GM11168 (cell line): Measurements from ENCODE around the gene FCN1.

Experiments
- in situ Hi-C: fragments of 300-500 bp; cut with MboI; formaldehyde crosslinking; loops from one replicate; pipeline ENCODE4 v1.12.0; 2022; ENCODE audit warnings: low sequenced_read_pairs; ENCODE audit not compliant: unreplicated experiment

FCN1 gene

GRCh38 chr9:134955156-134955555 lies 37.4 kb upstream of the FCN1 start:
- in situ Hi-C loops: no loop called here

DNA sequence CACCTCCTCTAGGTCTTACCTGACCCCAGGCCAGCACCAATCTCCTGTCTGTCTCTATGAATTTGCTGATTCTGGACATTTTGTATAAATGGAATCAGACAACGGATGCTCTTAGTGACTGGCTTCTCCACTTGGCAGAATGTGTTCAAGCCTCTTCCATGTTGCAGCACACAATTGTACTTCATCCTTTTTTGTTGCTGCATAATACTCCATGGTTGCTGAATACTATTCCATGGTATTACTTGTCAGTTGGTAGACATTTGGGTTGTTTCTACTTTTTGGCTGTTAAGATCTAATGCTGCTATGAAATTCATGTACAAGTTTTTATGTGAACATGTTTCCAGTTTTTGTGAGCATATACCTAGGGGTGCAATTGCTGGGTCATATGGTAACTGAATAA lies 34.3 kb upstream of the FCN1 start:
- in situ Hi-C loops: no loop called here

- in situ Hi-C loops: no loop called here
These were observed 33.7 kb upstream of the FCN1 start for GRCh38 chr9:134951461-134951860.

DNA sequence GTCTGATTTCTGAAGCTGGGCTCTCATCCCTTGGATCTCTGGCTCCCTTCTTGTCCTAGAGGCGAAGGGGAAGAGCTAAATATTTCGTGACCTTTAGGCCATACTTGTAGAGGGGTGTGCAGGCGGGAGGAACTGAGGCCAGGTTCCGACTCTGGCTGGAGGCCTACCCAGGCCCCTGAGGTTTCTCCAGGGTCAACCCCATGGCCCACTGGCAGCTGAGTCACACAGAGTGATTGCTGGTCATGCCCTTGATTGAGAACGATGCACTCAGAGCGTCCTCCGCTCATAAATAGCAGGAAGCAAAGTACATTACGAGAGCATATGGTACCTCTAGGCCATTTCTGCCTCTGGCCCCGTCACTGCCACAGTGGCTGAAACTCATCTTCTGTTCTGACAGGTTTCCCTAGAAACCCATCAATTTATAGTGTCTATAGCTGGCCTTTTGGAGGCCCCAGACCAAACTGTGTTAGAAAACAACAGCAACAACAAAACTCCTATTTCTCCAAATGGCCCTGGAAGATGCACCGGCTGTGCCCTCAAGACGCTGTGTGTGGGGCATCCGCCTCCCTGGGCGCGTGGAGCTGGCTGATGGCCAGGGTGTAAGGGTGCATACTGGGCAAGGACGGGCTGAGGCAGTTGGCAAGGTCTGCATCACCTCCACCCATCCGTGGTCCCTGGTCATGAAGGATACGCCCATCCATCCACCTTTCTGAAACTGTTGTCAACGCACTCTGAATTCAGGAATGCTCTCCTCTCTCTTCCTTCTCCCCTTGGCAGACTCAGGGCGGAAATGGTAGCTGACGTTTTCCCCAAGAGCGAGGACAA lies 32.9 kb upstream of the FCN1 start:
- in situ Hi-C loops: no loop called here

DNA sequence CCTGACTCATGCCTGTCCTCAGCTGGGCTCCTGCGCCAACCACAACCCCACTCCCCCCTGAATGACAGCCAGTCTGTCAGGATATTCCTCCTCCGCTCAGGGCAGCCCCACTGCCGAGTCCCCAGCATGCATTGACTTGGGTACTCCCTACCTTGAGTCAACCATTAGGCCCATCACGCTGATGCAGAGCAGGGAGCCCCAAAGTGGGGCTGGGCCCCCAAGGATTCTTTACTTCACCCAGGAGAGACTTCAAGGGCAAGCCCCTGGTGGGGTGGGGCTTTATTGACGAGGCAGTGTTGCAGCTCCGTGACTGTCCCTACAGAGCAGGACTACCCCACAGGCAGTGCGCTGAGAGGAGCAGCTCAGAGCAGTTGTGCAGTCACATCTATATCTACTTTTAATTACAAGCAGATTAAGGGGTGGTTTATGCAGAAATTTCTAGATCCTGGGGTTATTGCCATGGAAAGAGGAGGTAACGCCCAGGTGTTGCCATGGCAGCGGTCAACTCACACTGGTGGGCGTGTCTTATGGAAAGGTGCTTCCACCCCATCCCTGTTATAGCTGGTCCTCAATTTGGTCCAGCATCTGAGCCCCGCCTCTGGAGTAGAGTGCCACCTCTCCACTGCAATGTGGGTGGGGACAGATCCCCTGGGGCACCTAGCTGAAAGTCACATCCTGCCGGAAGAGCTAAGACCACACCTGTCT lies 32.1 kb upstream of the FCN1 start:
- in situ Hi-C loops: no loop called here

- in situ Hi-C loops: no loop called here
These were observed 30.4 kb upstream of the FCN1 start for GRCh38 chr9:134948149-134948548.

DNA sequence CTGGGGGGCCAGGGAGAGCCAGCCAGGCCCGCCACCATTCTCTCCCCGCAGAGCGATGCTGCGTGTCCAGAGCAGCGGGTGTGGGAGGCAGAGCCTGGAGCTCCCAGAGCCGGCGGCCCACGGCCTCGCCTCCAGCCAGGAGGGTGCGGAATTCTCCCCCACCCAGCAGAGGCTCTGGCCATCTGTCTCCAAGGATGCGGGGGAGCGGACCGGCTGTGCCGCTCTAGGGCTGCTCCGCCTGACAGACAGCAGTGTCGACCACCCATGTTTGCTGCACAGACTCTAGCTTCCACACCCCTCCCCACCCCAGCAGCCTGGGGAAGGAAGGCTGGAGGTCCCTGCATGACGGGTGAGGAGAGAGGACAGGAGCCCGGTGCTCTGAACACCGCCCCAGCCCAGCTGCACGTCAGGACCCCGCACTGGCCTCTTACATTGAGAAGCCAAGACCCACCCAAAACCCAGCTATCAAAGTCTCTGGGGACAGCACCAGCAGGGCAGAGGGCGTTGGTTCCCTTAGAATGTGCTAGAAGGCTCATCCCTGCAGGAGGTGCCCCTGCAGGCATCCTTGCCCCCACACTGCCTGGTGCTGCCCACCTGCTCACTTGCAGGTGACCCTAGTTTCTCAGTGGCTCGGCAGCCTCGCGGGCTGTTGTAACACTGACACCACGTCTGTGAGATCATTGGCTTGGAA lies 29.7 kb upstream of the FCN1 start:
- in situ Hi-C loops: no loop called here

GRCh38 chr9:134946663-134947062 lies 29.0 kb upstream of the FCN1 start:
- in situ Hi-C loops: no loop called here

GRCh38 chr9:134945509-134946275 lies 28.0 kb upstream of the FCN1 start:
- in situ Hi-C loops: no loop called here

DNA sequence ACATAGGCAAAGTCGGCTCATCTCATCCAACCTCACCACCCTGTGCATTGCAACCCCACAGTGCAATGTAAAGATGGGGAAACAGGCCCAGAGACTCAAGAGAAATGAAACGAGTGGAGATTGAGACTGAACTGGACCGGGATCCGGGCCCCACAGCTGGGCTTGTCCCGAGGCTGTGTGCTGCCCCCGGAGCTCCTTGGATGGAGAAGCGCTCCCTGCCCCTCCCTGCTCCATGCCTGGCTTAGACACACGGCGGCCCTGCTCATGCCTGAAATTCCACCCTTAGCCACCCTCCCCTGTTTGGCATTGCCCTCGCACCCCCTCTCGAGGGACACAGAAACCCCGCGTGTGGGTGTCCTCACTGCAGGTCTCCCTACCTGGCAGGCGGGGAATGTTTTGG lies 27.2 kb upstream of the FCN1 start:
- in situ Hi-C loops: no loop called here

GRCh38 chr9:134944351-134944802 lies 26.7 kb upstream of the FCN1 start:
- in situ Hi-C loops: no loop called here

GRCh38 chr9:134943836-134944235 lies 26.1 kb upstream of the FCN1 start:
- in situ Hi-C loops: no loop called here

DNA sequence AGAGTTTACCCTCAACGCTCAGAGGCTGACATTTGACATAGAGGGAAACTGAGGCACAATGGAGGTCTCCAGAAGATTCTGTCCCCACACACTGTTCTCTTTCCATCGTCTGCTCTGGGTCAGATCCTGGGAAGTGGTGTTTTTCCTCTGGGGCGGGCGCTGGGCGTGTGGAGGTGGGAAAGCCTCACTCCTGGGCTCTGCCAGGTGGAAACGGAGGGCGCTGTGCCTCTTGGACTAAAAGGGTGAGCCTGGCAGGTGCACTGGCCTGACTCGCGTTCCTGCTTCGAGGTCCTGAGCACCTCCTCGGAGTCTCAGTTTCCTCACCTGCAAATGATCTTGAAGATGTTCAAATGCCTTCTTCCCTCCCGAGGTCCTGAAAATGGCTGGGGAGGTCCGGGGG lies 25.7 kb upstream of the FCN1 start:
- in situ Hi-C loops: no loop called here

GRCh38 chr9:134942788-134943184 lies 25.1 kb upstream of the FCN1 start:
- in situ Hi-C loops: no loop called here

GRCh38 chr9:134942011-134942787 lies 24.5 kb upstream of the FCN1 start:
- in situ Hi-C loops: no loop called here

- in situ Hi-C loops: no loop called here
These were observed 22.8 kb upstream of the FCN1 start for GRCh38 chr9:134940236-134941208.

- in situ Hi-C loops: no loop called here
These were observed 22.1 kb upstream of the FCN1 start for GRCh38 chr9:134939836-134940235.

- in situ Hi-C loops: no loop called here
These were observed 21.5 kb upstream of the FCN1 start for GRCh38 chr9:134939080-134939733.
